Epithelial cell of proximal tubule (primary cell): ENCODE data around the gene GNAI1. TPM values are rescaled to one million over a fixed set of nuclear protein-coding genes. Genes with fewer than 3 reads are reported as not detected.

Experiments
- DNase-seq: peaks from one replicate; pipeline ENCODE4 v3.0.0-alpha.2; 2011; ENCODE audit warnings: low read depth
- H3K4me3 ChIP-seq: 2 replicates; pipeline ENCODE4 v1.5.1; 2011; ENCODE audit warnings: low read depth, mild to moderate bottlenecking, low read length
- total RNA-seq: library from RNA; depleted of rRNA; stranded (reverse); fragments of >200 nt; gene quantifications from 2 replicates; pipeline ENCODE4 v1.2.3, GENCODE V29; 2015
- TF ChIP-seq, protein P1 (sequence below): conservative IDR thresholded peaks from 2 replicates; pipeline ENCODE4 v1.5.1; 2012; ENCODE audit warnings: low read depth, mild to moderate bottlenecking, low read length

Gene GNAI1
- total RNA-seq, 1 donor from 2014 or later: 30.0 TPM

DNA sequence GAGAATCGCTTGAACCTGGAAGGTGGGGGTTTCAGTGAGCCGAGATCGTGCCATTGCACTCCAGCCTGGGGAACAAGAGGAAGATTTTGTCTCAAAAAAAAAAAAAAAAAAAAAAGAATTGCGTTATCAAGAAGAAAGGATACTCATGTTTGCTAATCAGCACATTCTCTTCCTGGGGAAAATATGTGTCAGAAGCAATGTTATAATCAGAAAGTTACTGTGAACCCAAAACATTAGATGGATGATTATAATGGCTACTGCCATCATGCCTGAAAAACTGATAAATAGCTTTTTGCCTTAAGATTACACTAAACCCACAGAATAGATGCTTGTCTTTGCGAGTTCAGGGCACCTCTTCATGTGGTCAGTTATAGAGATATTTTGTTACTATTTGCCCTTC lies 24.3 kb upstream of the GNAI1 start:
- no peak overlapping the region for H3K4me3 ChIP-seq
- TF ChIP-seq, protein P1, sequence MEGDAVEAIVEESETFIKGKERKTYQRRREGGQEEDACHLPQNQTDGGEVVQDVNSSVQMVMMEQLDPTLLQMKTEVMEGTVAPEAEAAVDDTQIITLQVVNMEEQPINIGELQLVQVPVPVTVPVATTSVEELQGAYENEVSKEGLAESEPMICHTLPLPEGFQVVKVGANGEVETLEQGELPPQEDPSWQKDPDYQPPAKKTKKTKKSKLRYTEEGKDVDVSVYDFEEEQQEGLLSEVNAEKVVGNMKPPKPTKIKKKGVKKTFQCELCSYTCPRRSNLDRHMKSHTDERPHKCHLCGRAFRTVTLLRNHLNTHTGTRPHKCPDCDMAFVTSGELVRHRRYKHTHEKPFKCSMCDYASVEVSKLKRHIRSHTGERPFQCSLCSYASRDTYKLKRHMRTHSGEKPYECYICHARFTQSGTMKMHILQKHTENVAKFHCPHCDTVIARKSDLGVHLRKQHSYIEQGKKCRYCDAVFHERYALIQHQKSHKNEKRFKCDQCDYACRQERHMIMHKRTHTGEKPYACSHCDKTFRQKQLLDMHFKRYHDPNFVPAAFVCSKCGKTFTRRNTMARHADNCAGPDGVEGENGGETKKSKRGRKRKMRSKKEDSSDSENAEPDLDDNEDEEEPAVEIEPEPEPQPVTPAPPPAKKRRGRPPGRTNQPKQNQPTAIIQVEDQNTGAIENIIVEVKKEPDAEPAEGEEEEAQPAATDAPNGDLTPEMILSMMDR: no peak
- DNase-seq: no peak

DNA sequence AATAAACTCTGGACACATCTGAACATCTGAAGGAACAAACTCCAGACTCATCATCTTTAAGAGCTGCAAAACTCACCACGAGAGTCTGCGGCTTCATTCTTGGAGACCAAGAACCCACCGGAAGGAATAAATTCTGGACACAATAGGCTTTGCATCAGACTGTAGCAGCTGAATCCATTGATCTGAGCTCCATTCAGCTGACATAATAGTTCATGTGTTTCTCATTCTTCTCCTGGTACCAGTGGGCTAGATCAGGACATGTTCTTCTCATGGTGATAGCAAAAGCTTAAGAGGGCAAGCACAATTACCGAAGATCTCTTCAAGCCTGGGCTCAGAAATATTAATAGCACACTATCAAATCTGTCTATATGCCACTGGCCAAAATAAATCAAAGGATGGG lies 20.5 kb upstream of the GNAI1 start:
- TF ChIP-seq, protein P1: no peak
- H3K4me3 ChIP-seq: no peak overlapping the region
- no peak for DNase-seq

DNA sequence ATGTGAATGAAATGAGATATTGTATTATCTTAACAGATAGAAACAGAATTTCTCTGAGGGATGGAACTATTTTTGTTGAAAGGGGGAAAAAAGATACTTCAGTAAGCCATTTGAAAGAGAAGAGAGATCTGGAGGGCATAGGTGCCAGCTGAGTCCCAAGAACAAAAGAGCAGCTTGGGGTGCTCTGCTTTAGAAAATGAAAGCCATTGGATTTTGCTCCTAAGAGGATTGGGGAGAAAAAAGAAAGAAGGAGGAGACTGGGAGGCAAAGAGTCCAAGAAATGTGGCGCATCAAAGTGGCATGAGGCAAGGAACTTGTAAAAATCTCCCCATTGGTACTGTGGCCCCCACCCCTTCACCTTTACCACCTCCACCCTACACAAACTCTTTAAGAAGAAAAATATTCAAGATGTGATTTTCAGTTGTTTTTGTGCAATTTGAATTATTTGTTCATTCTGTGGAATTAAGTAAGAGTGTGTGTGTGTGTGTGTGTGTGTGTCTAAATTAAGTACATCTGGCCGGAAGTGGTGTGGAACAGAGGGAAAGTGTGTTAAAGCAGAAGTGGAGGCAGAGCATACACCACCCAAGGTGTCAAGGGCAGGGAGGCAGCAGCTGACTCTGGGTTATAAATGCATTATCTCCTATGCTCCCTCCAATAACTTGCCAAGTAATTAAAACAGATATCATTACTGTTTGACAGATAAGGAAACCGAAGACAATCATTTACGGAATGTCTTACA lies 9.9 kb upstream of the GNAI1 start:
- DNase-seq: no peak
- TF ChIP-seq, protein P1: no peak
- no peak overlapping the region for H3K4me3 ChIP-seq

DNA sequence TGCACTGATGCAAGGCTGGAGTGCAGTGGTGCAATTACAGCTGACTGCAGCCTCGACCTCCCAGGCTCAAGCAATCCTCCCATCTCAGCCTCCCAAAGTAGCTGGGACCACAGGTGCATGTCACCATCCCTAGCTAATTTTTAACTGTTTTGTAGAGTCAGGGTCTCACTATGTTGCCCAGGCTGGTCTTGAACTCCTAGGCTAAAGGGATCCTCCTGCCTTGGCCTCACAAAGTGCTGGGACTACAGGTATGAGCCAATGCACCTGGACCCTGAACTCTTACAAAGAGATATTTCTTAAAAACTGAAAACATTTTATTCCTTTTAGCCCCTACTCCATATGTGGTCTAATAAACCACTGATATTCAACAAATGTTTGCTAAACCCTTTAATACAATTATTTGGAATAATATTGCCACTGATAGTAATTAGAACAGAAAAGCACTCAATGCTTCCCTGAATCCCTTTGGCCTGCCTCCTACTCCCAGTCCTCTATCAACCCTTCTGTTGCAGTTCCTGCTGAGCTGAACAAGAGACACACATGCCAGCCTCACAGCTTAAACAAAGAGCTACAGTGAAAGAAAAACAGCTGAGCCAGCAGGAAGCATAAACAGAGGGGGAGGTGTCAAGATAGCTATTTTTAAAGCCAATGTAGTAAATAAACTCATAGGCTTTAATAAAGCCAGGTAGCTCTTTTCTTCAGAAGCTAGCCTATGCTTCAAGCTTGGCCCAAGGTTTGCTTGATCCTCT lies 7.0 kb upstream of the GNAI1 start:
- TF ChIP-seq, protein P1: no peak
- DNase-seq: no peak
- no peak overlapping the region for H3K4me3 ChIP-seq

DNA sequence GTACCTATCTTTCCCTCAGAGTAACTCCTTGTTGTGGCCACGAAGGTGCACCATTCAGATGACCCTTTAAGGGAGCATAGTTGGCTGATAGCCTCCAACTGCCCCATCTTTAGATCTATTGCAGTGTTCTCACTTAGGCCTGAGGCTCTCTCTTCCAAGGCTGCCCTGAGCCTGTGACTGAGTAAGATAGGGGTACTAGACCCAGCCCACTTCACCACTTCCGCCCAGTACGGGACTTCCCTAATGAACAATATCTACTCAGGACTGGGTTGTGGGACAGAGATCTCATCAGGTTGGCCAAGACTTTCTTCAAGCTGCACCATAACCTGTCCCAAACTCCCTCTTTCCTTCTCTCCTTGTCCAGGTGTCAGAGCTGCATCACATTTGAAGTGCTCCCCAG lies 5.7 kb upstream of the GNAI1 start:
- no peak overlapping the region for H3K4me3 ChIP-seq
- no peak for DNase-seq
- TF ChIP-seq, protein P1: no peak

DNA sequence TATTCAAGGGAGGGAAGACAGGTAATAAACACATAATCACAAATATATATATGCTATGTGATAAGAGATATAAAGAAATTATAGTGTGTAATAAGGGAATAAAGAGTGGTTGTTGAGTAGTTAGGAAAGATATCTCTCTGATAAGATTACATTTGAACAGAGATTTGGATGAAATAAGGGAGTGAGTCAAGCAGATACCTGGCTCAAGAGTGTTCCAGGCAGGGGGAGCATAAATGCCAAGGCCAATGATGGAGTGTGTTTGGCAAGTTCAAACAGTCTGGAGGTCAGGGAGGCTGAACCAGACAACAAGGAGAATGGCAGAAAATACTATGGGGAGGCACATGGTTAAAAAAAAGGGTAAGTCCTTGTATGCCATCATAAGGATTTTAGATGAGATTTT lies 4.8 kb upstream of the GNAI1 start:
- H3K4me3 ChIP-seq: no peak overlapping the region
- TF ChIP-seq, protein P1: no peak
- DNase-seq: no peak
